H9 (cell line): ENCODE measurements around the gene RARB. TPM values are rescaled to one million over a fixed set of nuclear protein-coding genes. Genes with fewer than 3 reads are reported as not detected.

ENCODE experiments used
- DNase-seq: peaks from one replicate; pipeline ENCODE4 v3.0.0-alpha.2; 2017
- H2AFZ ChIP-seq: one replicate; pipeline ENCODE4 v1.6.1; 2013; ENCODE audit warnings: mild to moderate bottlenecking, low read length, control low read depth, moderate library complexity
- H2AK5ac ChIP-seq: 2 replicates; pipeline ENCODE4 v1.6.1; 2013; ENCODE audit warnings: low read length, control low read depth, mixed read lengths; ENCODE audit not compliant: insufficient read length
- H2BK120ac ChIP-seq: one replicate; pipeline ENCODE4 v1.6.1; 2013; ENCODE audit warnings: low read depth, mild to moderate bottlenecking, low read length, control low read depth, inconsistent platforms; ENCODE audit not compliant: poor library complexity, severe bottlenecking
- H2BK12ac ChIP-seq: 2 replicates; pipeline ENCODE4 v1.6.1; 2013; ENCODE audit warnings: low read length, control low read depth, mixed read lengths, low read depth; ENCODE audit not compliant: insufficient read length
- H2BK15ac ChIP-seq: 2 replicates; pipeline ENCODE4 v1.6.1; 2013; ENCODE audit warnings: low read depth, low read length, control low read depth
- H2BK20ac ChIP-seq: one replicate; pipeline ENCODE4 v1.6.1; 2013; ENCODE audit warnings: low read depth, mild to moderate bottlenecking, low read length, control low read depth, inconsistent platforms; ENCODE audit not compliant: poor library complexity, severe bottlenecking
- H2BK5ac ChIP-seq: 2 replicates; pipeline ENCODE4 v1.6.1; 2013; ENCODE audit warnings: low read length, control low read depth, mixed read lengths; ENCODE audit not compliant: insufficient read length
- H3K14ac ChIP-seq: 2 replicates; pipeline ENCODE4 v1.6.1; 2013; ENCODE audit warnings: low read length, control low read depth; ENCODE audit not compliant: insufficient read depth
- H3K18ac ChIP-seq: 2 replicates; pipeline ENCODE4 v1.6.1; 2013; ENCODE audit warnings: low read depth, mild to moderate bottlenecking, mixed read lengths, low read length, control low read depth; ENCODE audit not compliant: insufficient read length
- H3K23ac ChIP-seq: 2 replicates; pipeline ENCODE4 v1.6.1; 2013; ENCODE audit warnings: low read length, control low read depth, mixed read lengths, low read depth; ENCODE audit not compliant: insufficient read length
- H3K23me2 ChIP-seq: 2 replicates; pipeline ENCODE4 v1.6.1; 2013; ENCODE audit warnings: low read depth, mild to moderate bottlenecking, mixed read lengths, low read length, control low read depth; ENCODE audit not compliant: insufficient read length, poor library complexity, severe bottlenecking
- H3K27ac ChIP-seq: 2 replicates; pipeline ENCODE4 v1.5.1; 2013; ENCODE audit warnings: low read length, control low read depth, mixed read lengths, low read depth; ENCODE audit not compliant: insufficient read length
- H3K27me3 ChIP-seq: 2 replicates; pipeline ENCODE4 v1.6.1; 2013; ENCODE audit warnings: low read length, control low read depth, inconsistent platforms; ENCODE audit not compliant: insufficient read depth
- H3K4ac ChIP-seq: 2 replicates; pipeline ENCODE4 v1.6.1; 2013; ENCODE audit warnings: low read depth, mild to moderate bottlenecking, control low read depth, inconsistent platforms, low read length, moderate library complexity
- H3K4me1 ChIP-seq: 2 replicates; pipeline ENCODE4 v1.6.1; 2013; ENCODE audit warnings: low read length, control low read depth, inconsistent platforms; ENCODE audit not compliant: insufficient read depth
- H3K4me2 ChIP-seq: 2 replicates; pipeline ENCODE4 v1.6.1; 2013; ENCODE audit warnings: low read length, control low read depth, mixed read lengths; ENCODE audit not compliant: insufficient read length, insufficient read depth
- H3K56ac ChIP-seq: 2 replicates; pipeline ENCODE4 v1.6.1; 2013; ENCODE audit warnings: low read depth, mild to moderate bottlenecking, mixed read lengths, low read length, control low read depth; ENCODE audit not compliant: insufficient read length
- H3K79me1 ChIP-seq: 2 replicates; pipeline ENCODE4 v1.6.1; 2013; ENCODE audit warnings: low read depth, mild to moderate bottlenecking, moderate library complexity, low read length, control low read depth, inconsistent platforms; ENCODE audit not compliant: insufficient read depth, poor library complexity, severe bottlenecking
- H3K79me2 ChIP-seq: 2 replicates; pipeline ENCODE4 v1.6.1; 2013; ENCODE audit warnings: low read length, control low read depth, inconsistent platforms; ENCODE audit not compliant: insufficient read depth
- H3K9ac ChIP-seq: 2 replicates; pipeline ENCODE4 v1.6.1; 2013; ENCODE audit warnings: low read length, control low read depth, mixed read lengths; ENCODE audit not compliant: insufficient read length; ENCODE audit errors: extremely low read depth
- H3K9me3 ChIP-seq: one replicate; pipeline ENCODE4 v1.6.1; 2013; ENCODE audit warnings: low read depth, low read length, inconsistent platforms; ENCODE audit not compliant: control insufficient read depth
- H3T11ph ChIP-seq: one replicate; pipeline ENCODE4 v1.6.1; 2013; ENCODE audit warnings: mild to moderate bottlenecking, low read length, control low read depth, inconsistent platforms
- H4K20me1 ChIP-seq: one replicate; pipeline ENCODE4 v1.6.1; 2013; ENCODE audit not compliant: control insufficient read depth, insufficient read length, insufficient read depth
- H4K5ac ChIP-seq: 2 replicates; pipeline ENCODE4 v1.6.1; 2013; ENCODE audit warnings: low read depth, mild to moderate bottlenecking, mixed read lengths, low read length, control low read depth; ENCODE audit not compliant: insufficient read length
- H4K8ac ChIP-seq: replicated peaks from 2 replicates; pipeline ENCODE4 v1.6.1; 2013; ENCODE audit warnings: low read length, control low read depth, mixed read lengths, low read depth; ENCODE audit not compliant: insufficient read length
- H4K91ac ChIP-seq: 2 replicates; pipeline ENCODE4 v1.6.1; 2013; ENCODE audit warnings: low read depth, mild to moderate bottlenecking, moderate library complexity, mixed read lengths, low read length, control low read depth; ENCODE audit not compliant: insufficient read length
- H3K27ac Mint-ChIP-seq, 3 experiments: 2 replicates in 2 of 3; 3 replicates in 1 of 3; pipeline ENCODE4 v1.8.0; 2020 to 2021; ENCODE audit warnings: mixed read lengths in 3 of 3, mild to moderate bottlenecking in 1 of 3, moderate library complexity in 1 of 3
- H3K27me3 Mint-ChIP-seq: 2 replicates; pipeline ENCODE4 v1.8.0; 2021; ENCODE audit warnings: low read depth, mild to moderate bottlenecking, moderate library complexity, mixed read lengths
- H3K36me3 Mint-ChIP-seq, 3 experiments: 2 replicates in 2 of 3; 3 replicates in 1 of 3; pipeline ENCODE4 v1.8.0; 2020 to 2021; ENCODE audit warnings: low read depth in 3 of 3, mixed read lengths in 3 of 3; ENCODE audit not compliant: insufficient read depth in 1 of 3
- H3K4me1 Mint-ChIP-seq, 2 experiments: 2 replicates each; pipeline ENCODE4 v1.8.0; 2020; ENCODE audit warnings: mixed read lengths in 2 of 2
- H3K4me3 Mint-ChIP-seq, 2 experiments: 2 replicates in 1 of 2; 3 replicates in 1 of 2; pipeline ENCODE4 v1.8.0; 2020 to 2021; ENCODE audit warnings: mild to moderate bottlenecking in 2 of 2, mixed read lengths in 2 of 2, moderate library complexity in 1 of 2
- H3K9me3 Mint-ChIP-seq, 2 experiments: 2 replicates in 1 of 2; 3 replicates in 1 of 2; pipeline ENCODE4 v1.8.0; 2020; ENCODE audit warnings: mild to moderate bottlenecking in 2 of 2, mixed read lengths in 2 of 2, moderate library complexity in 1 of 2
- CTCF ChIP-seq: fragments of 200-600 bp; sonication (generic); conservative IDR thresholded peaks from 3 replicates; pipeline ENCODE4 v1.8.0; 2021; ENCODE audit warnings: antibody characterized with exemption, mild to moderate bottlenecking
- WGBS: extraction: QIAGEN DNeasy Blood & Tissue Kit; methylation state at CpG from one replicate; pipeline ENCODE4 v1.1.7; 2013; ENCODE audit warnings: missing lambda C conversion rate, low lambda C conversion rate, mixed read lengths; ENCODE audit not compliant: insufficient read length; ENCODE audit errors: extremely low coverage; 5-methylcytosine and 5-hydroxymethylcytosine counted together
- total RNA-seq: library from RNA; stranded (reverse); gene quantifications from 2 replicates; pipeline ENCODE4 v1.2.1, GENCODE V29; 2021

The RARB gene
- total RNA-seq, 1 experiment from 2014 or later, result 0.22 TPM

- Histone ChIP-seq H3K27ac (no peak overlapping the region), H4K20me1 (no peaks in the 10 kb centered on the region), H2BK120ac (no peak overlapping the region), H3K56ac (no peak overlapping the region), H3K14ac (no peak overlapping the region), H2BK5ac (no peak overlapping the region), H3K18ac (no peak overlapping the region), H3K9me3 (no peaks in the 10 kb centered on the region), H2BK12ac (no peak overlapping the region), H2AFZ (no peak overlapping the region), H2AK5ac (no peak overlapping the region), H4K8ac (no peak overlapping the region), H4K5ac (no peak overlapping the region), H2BK20ac (no peak overlapping the region), H4K91ac (no peak overlapping the region), H3K79me1 (no peaks in the 10 kb centered on the region), H2BK15ac (no peak overlapping the region), H3K4me2 (no peak overlapping the region), H3K79me2 (no peaks in the 10 kb centered on the region), H3T11ph (no peak overlapping the region), H3K4me1 (no peaks in the 10 kb centered on the region), H3K4ac (no peak overlapping the region), H3K9ac (no peak overlapping the region), H3K23me2 (no peaks in the 10 kb centered on the region), H3K23ac (no peak overlapping the region), H3K27me3 (no peaks in the 10 kb centered on the region)
- no peak overlapping the region for H3K27ac Mint-ChIP-seq
- no peak for TF ChIP-seq CTCF
- H3K4me3 Mint-ChIP-seq, result no peak overlapping the region
- no peak for DNase-seq
- no peaks in the 10 kb centered on the region for H3K36me3 Mint-ChIP-seq
- no peaks in the 10 kb centered on the region for H3K9me3 Mint-ChIP-seq
- no CpG with 5 or more reads among the region's 1 CpG for WGBS
- no peaks in the 10 kb centered on the region for H3K27me3 Mint-ChIP-seq
- H3K4me1 Mint-ChIP-seq, result peaks cover 3 to 5% of the 10 kb centered on the region in 2 experiments; a peak in 1 of 4 replicates
Measured at GRCh38 chr3:25479727-25480010, 51.6 kb downstream of the RARB start.
